Activated naive CD8-positive, alpha-beta T cell (primary cell): ENCODE measurements around the gene STIM1.
"Not testable (repeated sequence)": the region's sequence is repeated elsewhere in the genome, so short reads cannot be mapped to it uniquely, and the experiment has no call there.

Source experiments
- H3K27ac Mint-ChIP-seq: one replicate; pipeline ENCODE4 v1.8.0; 2021; ENCODE audit warnings: mixed read lengths
- H3K27me3 Mint-ChIP-seq: one replicate; pipeline ENCODE4 v1.8.0; 2021; ENCODE audit warnings: mixed read lengths
- H3K36me3 Mint-ChIP-seq: one replicate; pipeline ENCODE4 v1.8.0; 2021; ENCODE audit warnings: mixed read lengths
- H3K4me1 Mint-ChIP-seq: one replicate; pipeline ENCODE4 v1.8.0; 2021; ENCODE audit warnings: low read depth, mixed read lengths
- H3K4me3 Mint-ChIP-seq: one replicate; pipeline ENCODE4 v1.8.0; 2021; ENCODE audit warnings: mild to moderate bottlenecking, mixed read lengths
- H3K9me3 Mint-ChIP-seq: one replicate; pipeline ENCODE4 v1.8.0; 2021; ENCODE audit warnings: low read depth, mixed read lengths

The STIM1 gene

DNA sequence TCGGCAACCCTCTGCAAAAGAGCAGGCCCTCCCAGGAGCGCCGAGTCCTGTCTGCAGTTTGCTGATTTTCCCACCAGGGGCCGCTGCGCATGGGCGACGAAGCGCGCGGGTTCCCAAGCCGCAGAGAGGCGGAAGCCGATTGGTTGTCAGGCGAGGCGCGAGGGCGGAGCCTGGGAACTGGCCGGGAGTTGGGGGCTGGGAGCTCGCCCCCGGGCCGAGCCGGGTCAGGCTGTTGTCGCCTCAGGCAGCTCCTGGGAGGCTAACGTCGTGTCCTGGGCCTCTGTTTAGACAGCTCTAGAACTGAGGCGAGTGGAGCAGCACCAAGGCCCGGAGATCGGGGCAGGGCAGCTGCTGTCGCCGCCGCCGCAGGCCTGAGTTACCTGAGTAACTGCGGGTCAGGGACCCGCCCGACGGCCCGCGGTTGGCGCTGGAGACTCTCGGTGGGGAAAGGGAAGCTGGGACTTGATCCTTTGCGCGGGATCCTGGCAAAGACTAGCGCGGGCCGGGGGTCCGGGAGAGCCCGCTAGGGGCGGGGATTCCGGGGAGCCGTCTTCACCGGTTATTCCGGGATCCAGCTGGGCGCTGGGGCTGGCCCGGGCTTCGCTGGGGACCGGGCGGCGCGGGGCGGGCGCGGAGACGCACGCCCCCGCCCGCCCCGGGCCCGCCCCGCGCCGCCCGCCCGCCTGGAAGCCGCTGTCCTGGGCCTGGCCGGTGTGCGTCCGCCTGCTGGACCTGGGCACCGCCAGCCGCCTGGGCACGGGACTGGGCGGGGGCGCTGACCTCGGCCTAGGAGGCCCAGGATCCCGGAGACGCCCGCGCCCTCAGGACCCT is at the start of gene STIM1:
STIM1 (plus strand) TSS at position 688 of the 831 bp plus-strand sequence. CDS start 607 bp downstream, outside the sequence.
- Mint-ChIP-seq H3K36me3 (no peaks in the 10 kb centered on the region), H3K9me3 (no peaks in the 10 kb centered on the region), H3K27me3 (no peaks in the 10 kb centered on the region), H3K27ac (peak within 1 kb of the TSS; percentile 99), H3K4me1 (peaks cover 67% of the 10 kb centered on the region), H3K4me3 (peak within 1 kb of the TSS; percentile 90)

GRCh38 chr11:3807909-3808860 is 47.3 kb upstream of the STIM1 start, which contains the start of gene PGAP2:
TSS of gene PGAP2 (plus strand) at chr11:3808560. CDS start at chr11:3811260, 2,700 bp downstream.
- peak within 1 kb of the TSS; percentile 98 for H3K4me3 Mint-ChIP-seq
- H3K27me3 Mint-ChIP-seq: no peaks in the 10 kb centered on the region
- H3K27ac Mint-ChIP-seq: peak within 1 kb of the TSS; percentile 95
- no peaks in the 10 kb centered on the region for H3K9me3 Mint-ChIP-seq
- H3K36me3 Mint-ChIP-seq: peaks cover 2% of the 10 kb centered on the region
- H3K4me1 Mint-ChIP-seq: peaks cover 14% of the 10 kb centered on the region

- Mint-ChIP-seq H3K4me3 (peak overlapping the region; percentile 87), H3K27ac (peak overlapping the region; percentile 66), H3K27me3 (no peaks in the 10 kb centered on the region)
These were observed 46.4 kb upstream of the STIM1 start for GRCh38 chr11:3808861-3809623.

GRCh38 chr11:3809624-3809928 is 45.9 kb upstream of the STIM1 start:
- no peaks in the 10 kb centered on the region for H3K27me3 Mint-ChIP-seq
- no peak overlapping the region for H3K27ac Mint-ChIP-seq
- H3K4me3 Mint-ChIP-seq: no peak overlapping the region
- H3K9me3 Mint-ChIP-seq: no peaks in the 10 kb centered on the region
- peaks cover 2% of the 10 kb centered on the region for H3K36me3 Mint-ChIP-seq
- peaks cover 14% of the 10 kb centered on the region for H3K4me1 Mint-ChIP-seq

More at GRCh38 chr11:3808861-3809623, 46.4 kb upstream of the STIM1 start:
- peaks cover 14% of the 10 kb centered on the region for H3K4me1 Mint-ChIP-seq
- peaks cover 2% of the 10 kb centered on the region for H3K36me3 Mint-ChIP-seq
- H3K9me3 Mint-ChIP-seq: no peaks in the 10 kb centered on the region

- Mint-ChIP-seq H3K27ac (no peak overlapping the region), H3K9me3 (no peaks in the 10 kb centered on the region), H3K36me3 (peaks cover 2% of the 10 kb centered on the region), H3K4me3 (no peak overlapping the region), H3K4me1 (peaks cover 14% of the 10 kb centered on the region), H3K27me3 (no peaks in the 10 kb centered on the region)
These were observed 45.0 kb upstream of the STIM1 start for GRCh38 chr11:3810446-3810845.

- Mint-ChIP-seq H3K36me3 (peaks cover 2% of the 10 kb centered on the region), H3K27me3 (no peaks in the 10 kb centered on the region), H3K9me3 (no peaks in the 10 kb centered on the region), H3K27ac (no peak overlapping the region), H3K4me3 (no peak overlapping the region), H3K4me1 (peaks cover 14% of the 10 kb centered on the region)
These were observed 44.5 kb upstream of the STIM1 start for GRCh38 chr11:3810951-3811350.

DNA sequence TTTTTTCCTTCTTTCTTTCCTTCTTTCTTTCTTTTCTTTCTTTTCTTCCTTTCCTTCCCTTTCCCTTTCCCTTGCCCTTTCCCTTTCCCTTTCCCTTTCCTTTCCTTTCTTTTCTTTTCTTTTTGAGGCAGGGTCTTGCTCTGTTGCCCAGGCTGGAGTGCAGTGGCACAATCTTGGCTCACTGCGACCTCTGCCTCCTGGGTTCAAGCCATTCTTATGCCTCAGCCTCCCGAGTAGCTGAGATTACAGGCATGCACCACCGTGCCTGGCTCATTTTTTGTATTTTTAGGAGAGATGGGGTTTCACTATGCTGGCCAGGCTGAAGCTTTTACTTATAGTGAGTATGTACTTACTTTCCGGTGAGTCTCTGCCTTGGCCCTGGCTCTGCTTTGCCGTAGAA is 40.6 kb upstream of the STIM1 start:
- H3K4me1 Mint-ChIP-seq, H3K27me3 Mint-ChIP-seq: not testable (repeated sequence)

GRCh38 chr11:3815845-3816244 is 39.6 kb upstream of the STIM1 start:
- H3K4me3 Mint-ChIP-seq: no peak overlapping the region
- no peaks in the 10 kb centered on the region for H3K9me3 Mint-ChIP-seq
- H3K36me3 Mint-ChIP-seq: peaks cover 2% of the 10 kb centered on the region
- no peaks in the 10 kb centered on the region for H3K27me3 Mint-ChIP-seq
- no peaks in the 10 kb centered on the region for H3K4me1 Mint-ChIP-seq
- no peak overlapping the region for H3K27ac Mint-ChIP-seq

More for the DNA sequence above, 40.6 kb upstream of the STIM1 start:
- H3K9me3 Mint-ChIP-seq, H3K4me3 Mint-ChIP-seq, H3K36me3 Mint-ChIP-seq, H3K27ac Mint-ChIP-seq: not testable (repeated sequence)

DNA sequence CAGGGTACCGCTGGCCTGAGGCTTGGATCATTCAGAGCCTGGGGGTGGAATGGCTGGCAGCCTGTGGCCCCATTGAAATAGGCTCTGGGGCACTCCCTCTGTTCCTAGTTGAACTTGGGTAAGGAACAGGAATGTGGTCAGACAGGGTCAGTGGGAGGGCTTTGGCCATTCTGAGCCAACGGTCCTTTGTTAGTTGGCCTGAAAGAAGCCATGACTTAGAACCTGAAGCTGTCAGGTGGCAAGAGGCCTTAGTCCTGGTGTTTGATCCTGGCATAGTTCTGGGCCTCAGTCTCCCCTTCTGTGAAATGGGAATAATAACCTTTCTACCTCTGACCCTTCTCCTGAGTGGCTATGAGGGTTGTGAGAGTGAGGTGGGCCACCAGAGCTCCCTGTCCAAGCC is 38.8 kb upstream of the STIM1 start:
- H3K27ac Mint-ChIP-seq: no peak overlapping the region
- H3K4me1 Mint-ChIP-seq: no peaks in the 10 kb centered on the region
- no peaks in the 10 kb centered on the region for H3K36me3 Mint-ChIP-seq
- no peak overlapping the region for H3K4me3 Mint-ChIP-seq
- H3K27me3 Mint-ChIP-seq: no peaks in the 10 kb centered on the region
- H3K9me3 Mint-ChIP-seq: no peaks in the 10 kb centered on the region

- Mint-ChIP-seq H3K9me3 (no peaks in the 10 kb centered on the region), H3K4me3 (no peak overlapping the region), H3K4me1 (no peaks in the 10 kb centered on the region), H3K27ac (no peak overlapping the region), H3K27me3 (no peaks in the 10 kb centered on the region), H3K36me3 (no peaks in the 10 kb centered on the region)
These were observed 38.2 kb upstream of the STIM1 start for GRCh38 chr11:3817181-3817800.

DNA sequence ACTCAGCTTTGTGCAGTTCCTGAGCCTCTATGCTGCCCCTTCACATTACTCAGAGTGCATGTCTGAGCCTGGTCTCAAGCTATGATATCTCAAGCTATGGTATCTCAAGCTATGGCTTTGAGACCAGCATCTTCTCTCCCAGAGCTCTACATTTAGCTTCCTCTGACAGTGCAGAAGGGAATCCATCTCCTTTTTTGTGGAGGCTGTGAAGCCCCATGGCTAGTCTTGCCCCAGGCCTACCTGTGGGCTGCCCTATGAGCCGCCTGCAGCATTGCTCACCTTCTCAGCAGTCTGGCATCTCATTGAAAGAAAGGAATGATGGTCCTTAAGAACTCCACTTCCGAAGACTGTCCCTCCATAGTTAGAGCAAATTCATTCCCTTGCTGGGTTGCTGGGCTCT is 34.5 kb upstream of the STIM1 start:
- Mint-ChIP-seq H3K4me3 (no peak overlapping the region), H3K27me3 (no peaks in the 10 kb centered on the region), H3K9me3 (no peaks in the 10 kb centered on the region), H3K27ac (no peak overlapping the region), H3K4me1 (peaks cover 22% of the 10 kb centered on the region), H3K36me3 (no peaks in the 10 kb centered on the region)

DNA sequence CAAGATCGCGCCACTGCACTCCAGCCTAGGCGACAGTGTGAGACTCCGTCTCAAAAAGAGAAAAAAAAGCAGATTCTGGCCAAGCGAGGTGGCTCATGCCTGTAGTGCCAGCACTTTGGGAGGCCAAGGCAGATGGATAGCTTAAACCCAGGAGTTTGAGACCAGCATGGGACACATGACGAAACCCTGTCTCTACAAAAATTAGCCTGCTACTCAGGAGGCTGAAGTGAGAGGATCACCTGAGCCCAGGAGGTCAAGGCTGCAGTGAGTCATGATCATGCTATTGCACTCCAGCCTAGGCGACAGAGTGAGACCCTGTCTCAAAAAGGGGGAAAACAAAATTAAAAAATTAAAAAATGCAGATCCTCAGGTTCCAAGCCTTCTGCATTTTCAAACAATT is 33.2 kb upstream of the STIM1 start:
- no peak overlapping the region for H3K27ac Mint-ChIP-seq
- no peaks in the 10 kb centered on the region for H3K36me3 Mint-ChIP-seq
- peaks cover 31% of the 10 kb centered on the region for H3K4me1 Mint-ChIP-seq
- no peak overlapping the region for H3K4me3 Mint-ChIP-seq
- no peaks in the 10 kb centered on the region for H3K9me3 Mint-ChIP-seq
- H3K27me3 Mint-ChIP-seq: no peaks in the 10 kb centered on the region

GRCh38 chr11:3823303-3823702 is 32.2 kb upstream of the STIM1 start:
- Mint-ChIP-seq H3K4me3 (no peak overlapping the region), H3K27me3 (no peaks in the 10 kb centered on the region), H3K27ac (no peak overlapping the region), H3K4me1 (peaks cover 36% of the 10 kb centered on the region), H3K36me3 (no peaks in the 10 kb centered on the region), H3K9me3 (no peaks in the 10 kb centered on the region)

GRCh38 chr11:3823762-3824506 is 31.5 kb upstream of the STIM1 start:
- H3K36me3 Mint-ChIP-seq: no peaks in the 10 kb centered on the region
- peak overlapping the region; percentile 72 for H3K27ac Mint-ChIP-seq
- no peaks in the 10 kb centered on the region for H3K27me3 Mint-ChIP-seq
- peaks cover 36% of the 10 kb centered on the region for H3K4me1 Mint-ChIP-seq
- H3K4me3 Mint-ChIP-seq: no peak overlapping the region
- no peaks in the 10 kb centered on the region for H3K9me3 Mint-ChIP-seq
